Measurements from ENCODE around the gene DHX15. TPM values are rescaled to one million over a fixed set of nuclear protein-coding genes. Genes with fewer than 3 reads are reported as not detected.

The DHX15 gene
- total RNA-seq, 1 experiment from 2014 or later: 240 TPM

GRCh38 chr4:24584211-24584850 lies at the start of gene DHX15 (continued):
- TF ChIP-seq, protein P1, sequence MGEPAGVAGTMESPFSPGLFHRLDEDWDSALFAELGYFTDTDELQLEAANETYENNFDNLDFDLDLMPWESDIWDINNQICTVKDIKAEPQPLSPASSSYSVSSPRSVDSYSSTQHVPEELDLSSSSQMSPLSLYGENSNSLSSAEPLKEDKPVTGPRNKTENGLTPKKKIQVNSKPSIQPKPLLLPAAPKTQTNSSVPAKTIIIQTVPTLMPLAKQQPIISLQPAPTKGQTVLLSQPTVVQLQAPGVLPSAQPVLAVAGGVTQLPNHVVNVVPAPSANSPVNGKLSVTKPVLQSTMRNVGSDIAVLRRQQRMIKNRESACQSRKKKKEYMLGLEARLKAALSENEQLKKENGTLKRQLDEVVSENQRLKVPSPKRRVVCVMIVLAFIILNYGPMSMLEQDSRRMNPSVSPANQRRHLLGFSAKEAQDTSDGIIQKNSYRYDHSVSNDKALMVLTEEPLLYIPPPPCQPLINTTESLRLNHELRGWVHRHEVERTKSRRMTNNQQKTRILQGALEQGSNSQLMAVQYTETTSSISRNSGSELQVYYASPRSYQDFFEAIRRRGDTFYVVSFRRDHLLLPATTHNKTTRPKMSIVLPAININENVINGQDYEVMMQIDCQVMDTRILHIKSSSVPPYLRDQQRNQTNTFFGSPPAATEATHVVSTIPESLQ (CRISPR knock-in tag; IDR thresholded peaks at IDR 0.05): no peak
- TF ChIP-seq JUN (CRISPR knock-in tag; IDR thresholded peaks at IDR 0.05) (peak; percentile 87; the same call in 1 of the 2 replicates), NR3C1 (CRISPR knock-in tag; conservative IDR thresholded peaks at IDR 0.05; ENCODE audit: low read depth) (no peak), ZNF416 (CRISPR knock-in tag; IDR thresholded peaks at IDR 0.05) (no peak), FOXK1 (CRISPR knock-in tag; IDR thresholded peaks at IDR 0.05) (peak; percentile 36; the same call in 1 of the 2 replicates), RELA (CRISPR knock-in tag; IDR thresholded peaks at IDR 0.05; ENCODE audit: borderline replicate concordance) (no peak), TEAD1 (CRISPR knock-in tag; IDR thresholded peaks at IDR 0.05) (peak; percentile 66), ZNF317 (CRISPR knock-in tag; IDR thresholded peaks at IDR 0.05; ENCODE audit: borderline replicate concordance, low read depth) (0 out of 2 replicates have a peak, but pooled peaks have one; percentile 9), ELF4 (CRISPR knock-in tag; IDR thresholded peaks at IDR 0.05; ENCODE audit: low read depth) (no peak), ZNF138 (CRISPR knock-in tag; conservative IDR thresholded peaks at IDR 0.05) (no peak), HMGA2 (CRISPR knock-in tag; IDR thresholded peaks at IDR 0.05) (no peak), ZMAT4 (CRISPR knock-in tag; IDR thresholded peaks at IDR 0.05) (no peak), IRF2 (CRISPR knock-in tag; IDR thresholded peaks at IDR 0.05; ENCODE audit: borderline replicate concordance, low read depth) (no peak), ZNF396 (CRISPR knock-in tag; IDR thresholded peaks at IDR 0.05; ENCODE audit: borderline replicate concordance) (no peak), ZNF121 (CRISPR knock-in tag; IDR thresholded peaks at IDR 0.05) (no peak), E2F4 (CRISPR knock-in tag; IDR thresholded peaks at IDR 0.05; ENCODE audit: borderline replicate concordance, low read depth) (no peak), NFYB (CRISPR knock-in tag; conservative IDR thresholded peaks at IDR 0.05; ENCODE audit: low read depth) (no peak; the same call in 1 of the 2 replicates), ATF1 (CRISPR knock-in tag; IDR thresholded peaks at IDR 0.05) (no peak), MYBL2 (CRISPR knock-in tag; IDR thresholded peaks at IDR 0.05) (no peak), KAT7 (CRISPR knock-in tag; IDR thresholded peaks at IDR 0.05; ENCODE audit: borderline replicate concordance) (no peak), SMAD4 (CRISPR knock-in tag; IDR thresholded peaks at IDR 0.05) (0 out of 2 replicates have a peak, but pooled peaks have one; percentile 60), ZNF671 (CRISPR knock-in tag; IDR thresholded peaks at IDR 0.05) (no peak), GABPB1 (CRISPR knock-in tag; IDR thresholded peaks at IDR 0.05) (peak; percentile 66; the same call in 1 of the 2 replicates)
- TF ChIP-seq, protein P2, sequence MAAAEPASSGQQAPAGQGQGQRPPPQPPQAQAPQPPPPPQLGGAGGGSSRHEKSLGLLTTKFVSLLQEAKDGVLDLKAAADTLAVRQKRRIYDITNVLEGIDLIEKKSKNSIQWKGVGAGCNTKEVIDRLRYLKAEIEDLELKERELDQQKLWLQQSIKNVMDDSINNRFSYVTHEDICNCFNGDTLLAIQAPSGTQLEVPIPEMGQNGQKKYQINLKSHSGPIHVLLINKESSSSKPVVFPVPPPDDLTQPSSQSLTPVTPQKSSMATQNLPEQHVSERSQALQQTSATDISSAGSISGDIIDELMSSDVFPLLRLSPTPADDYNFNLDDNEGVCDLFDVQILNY (CRISPR knock-in tag; IDR thresholded peaks at IDR 0.05): peak; percentile 98
- TF ChIP-seq, protein P3, sequence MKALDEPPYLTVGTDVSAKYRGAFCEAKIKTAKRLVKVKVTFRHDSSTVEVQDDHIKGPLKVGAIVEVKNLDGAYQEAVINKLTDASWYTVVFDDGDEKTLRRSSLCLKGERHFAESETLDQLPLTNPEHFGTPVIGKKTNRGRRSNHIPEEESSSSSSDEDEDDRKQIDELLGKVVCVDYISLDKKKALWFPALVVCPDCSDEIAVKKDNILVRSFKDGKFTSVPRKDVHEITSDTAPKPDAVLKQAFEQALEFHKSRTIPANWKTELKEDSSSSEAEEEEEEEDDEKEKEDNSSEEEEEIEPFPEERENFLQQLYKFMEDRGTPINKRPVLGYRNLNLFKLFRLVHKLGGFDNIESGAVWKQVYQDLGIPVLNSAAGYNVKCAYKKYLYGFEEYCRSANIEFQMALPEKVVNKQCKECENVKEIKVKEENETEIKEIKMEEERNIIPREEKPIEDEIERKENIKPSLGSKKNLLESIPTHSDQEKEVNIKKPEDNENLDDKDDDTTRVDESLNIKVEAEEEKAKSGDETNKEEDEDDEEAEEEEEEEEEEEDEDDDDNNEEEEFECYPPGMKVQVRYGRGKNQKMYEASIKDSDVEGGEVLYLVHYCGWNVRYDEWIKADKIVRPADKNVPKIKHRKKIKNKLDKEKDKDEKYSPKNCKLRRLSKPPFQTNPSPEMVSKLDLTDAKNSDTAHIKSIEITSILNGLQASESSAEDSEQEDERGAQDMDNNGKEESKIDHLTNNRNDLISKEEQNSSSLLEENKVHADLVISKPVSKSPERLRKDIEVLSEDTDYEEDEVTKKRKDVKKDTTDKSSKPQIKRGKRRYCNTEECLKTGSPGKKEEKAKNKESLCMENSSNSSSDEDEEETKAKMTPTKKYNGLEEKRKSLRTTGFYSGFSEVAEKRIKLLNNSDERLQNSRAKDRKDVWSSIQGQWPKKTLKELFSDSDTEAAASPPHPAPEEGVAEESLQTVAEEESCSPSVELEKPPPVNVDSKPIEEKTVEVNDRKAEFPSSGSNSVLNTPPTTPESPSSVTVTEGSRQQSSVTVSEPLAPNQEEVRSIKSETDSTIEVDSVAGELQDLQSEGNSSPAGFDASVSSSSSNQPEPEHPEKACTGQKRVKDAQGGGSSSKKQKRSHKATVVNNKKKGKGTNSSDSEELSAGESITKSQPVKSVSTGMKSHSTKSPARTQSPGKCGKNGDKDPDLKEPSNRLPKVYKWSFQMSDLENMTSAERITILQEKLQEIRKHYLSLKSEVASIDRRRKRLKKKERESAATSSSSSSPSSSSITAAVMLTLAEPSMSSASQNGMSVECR (CRISPR knock-in tag; IDR thresholded peaks at IDR 0.05; ENCODE audit: borderline replicate concordance): peak; percentile 93
- TF ChIP-seq, protein P4, sequence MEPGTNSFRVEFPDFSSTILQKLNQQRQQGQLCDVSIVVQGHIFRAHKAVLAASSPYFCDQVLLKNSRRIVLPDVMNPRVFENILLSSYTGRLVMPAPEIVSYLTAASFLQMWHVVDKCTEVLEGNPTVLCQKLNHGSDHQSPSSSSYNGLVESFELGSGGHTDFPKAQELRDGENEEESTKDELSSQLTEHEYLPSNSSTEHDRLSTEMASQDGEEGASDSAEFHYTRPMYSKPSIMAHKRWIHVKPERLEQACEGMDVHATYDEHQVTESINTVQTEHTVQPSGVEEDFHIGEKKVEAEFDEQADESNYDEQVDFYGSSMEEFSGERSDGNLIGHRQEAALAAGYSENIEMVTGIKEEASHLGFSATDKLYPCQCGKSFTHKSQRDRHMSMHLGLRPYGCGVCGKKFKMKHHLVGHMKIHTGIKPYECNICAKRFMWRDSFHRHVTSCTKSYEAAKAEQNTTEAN (CRISPR knock-in tag; IDR thresholded peaks at IDR 0.05): 0 out of 2 replicates have a peak, but pooled peaks have one; percentile 59
